ENCODE measurements around the gene ACTL7B.
"Not testable (repeated sequence)": the region's sequence is repeated elsewhere in the genome, so short reads cannot be mapped to it uniquely, and the experiment has no call there.

Gene ACTL7B, protein sequence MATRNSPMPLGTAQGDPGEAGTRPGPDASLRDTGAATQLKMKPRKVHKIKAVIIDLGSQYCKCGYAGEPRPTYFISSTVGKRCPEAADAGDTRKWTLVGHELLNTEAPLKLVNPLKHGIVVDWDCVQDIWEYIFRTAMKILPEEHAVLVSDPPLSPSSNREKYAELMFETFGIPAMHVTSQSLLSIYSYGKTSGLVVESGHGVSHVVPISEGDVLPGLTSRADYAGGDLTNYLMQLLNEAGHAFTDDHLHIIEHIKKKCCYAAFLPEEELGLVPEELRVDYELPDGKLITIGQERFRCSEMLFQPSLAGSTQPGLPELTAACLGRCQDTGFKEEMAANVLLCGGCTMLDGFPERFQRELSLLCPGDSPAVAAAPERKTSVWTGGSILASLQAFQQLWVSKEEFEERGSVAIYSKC

DNA sequence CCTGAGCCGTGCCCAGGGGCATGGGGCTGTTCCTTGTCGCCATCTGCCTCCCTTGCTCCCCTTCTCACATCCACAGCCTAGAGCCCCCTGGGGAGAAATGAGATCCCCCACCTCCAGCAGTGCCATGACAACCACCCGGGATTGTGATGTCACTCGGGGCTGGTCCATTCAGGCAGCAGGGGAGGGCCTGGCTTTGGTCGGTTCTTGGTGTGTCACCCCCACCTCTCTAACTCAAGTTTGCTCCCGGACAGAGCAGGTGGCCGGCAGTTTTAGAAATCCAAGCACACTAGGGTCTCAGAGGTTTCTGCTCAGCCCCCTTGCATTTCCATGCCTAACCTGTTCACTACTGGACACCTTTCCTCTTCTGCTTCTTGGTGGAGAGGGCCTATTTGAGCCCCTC, at the start of gene ACTL7B:
Gene ACTL7B, minus strand, starts transcription at position 99 of the 400 bp plus-strand sequence. Its CDS starts 56 bp downstream, at position 43.
- no peak for DNase-seq

DNA sequence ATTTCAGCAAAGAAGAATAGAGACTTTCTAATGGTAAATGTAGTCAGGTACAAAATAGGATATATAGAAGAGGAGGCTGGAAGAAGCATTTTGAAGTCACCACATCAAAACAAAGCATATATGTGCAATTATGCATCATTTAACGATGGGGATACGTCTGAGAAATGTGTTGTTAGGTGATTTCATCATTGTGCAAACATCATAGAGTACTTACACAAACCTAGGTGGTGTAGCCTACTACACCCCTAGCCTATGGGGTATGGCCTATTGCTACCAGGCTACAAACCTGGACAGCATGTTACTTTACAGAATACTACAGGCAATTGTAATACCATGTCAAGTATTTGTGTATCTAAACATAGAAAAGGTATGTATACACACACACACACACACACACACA, 49.7 kb upstream of the ACTL7B start:
- DNase-seq: no peak

DNA sequence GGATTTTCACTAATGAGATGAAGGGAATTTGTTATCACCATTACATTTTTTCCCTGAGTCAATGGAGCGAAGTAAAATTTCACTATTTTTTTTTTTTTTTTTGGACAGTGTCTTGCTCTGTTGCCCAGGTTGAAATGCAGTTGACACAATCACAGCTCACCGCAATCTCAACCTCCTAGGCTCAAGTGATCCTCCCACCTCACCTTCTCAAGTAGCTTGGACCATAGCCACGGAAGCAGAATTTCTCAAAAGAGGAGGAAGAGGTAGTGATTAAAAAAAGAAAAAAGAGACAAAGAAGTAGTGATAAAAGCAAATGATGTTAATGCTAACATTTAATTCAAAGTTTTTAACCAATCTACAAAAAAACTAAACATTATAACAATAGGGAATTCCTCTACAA, 48.4 kb upstream of the ACTL7B start:
- no peak for DNase-seq

DNA sequence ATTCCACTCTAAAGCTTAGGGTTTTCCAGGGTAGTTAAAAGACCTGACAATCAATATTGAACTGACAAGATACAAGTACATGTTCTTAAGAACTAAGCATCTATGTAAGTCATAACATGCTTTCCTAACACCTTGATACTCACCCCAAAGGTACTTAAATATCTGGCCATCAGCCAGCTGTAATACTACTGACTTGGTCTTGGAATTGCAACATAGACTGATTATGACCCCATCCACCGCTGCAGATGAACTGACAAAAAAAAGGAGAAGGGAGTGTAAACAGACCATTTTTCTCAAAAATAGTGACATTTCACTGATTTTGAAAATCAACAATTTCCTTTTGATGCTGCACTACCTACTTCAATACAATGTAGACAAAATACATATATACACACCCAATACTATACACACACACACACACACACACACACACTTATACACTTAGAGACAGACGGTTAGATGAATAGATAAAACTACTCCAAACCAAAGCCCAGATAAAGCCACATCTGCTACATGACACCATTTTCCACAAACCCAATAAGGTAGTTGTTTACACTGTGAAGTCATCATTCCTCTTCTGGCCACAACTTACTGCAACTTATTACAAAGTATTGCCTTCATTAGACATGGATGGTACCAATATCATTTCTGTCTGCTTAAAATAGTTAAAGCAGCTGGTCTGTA, 47.8 kb upstream of the ACTL7B start:
- DNase-seq: no peak

DNA sequence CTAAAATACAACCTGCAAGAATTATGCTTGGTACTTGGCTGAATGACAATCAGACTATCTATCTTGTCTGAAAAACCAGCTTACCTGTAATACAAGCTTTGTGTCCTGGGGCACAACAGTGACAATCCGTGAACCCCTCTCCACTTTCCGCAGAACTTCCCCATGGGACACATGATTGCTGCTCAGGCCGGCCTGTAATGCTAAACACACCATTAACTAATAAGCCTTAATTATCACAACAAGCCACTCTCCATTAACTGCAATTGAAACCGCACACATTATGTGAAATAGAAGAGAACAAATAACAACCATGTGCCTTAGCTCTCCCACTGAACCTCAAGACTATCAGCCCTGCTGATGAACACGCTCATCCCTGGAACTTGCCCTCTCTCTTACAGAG, 44.4 kb upstream of the ACTL7B start:
- no peak for DNase-seq

DNA sequence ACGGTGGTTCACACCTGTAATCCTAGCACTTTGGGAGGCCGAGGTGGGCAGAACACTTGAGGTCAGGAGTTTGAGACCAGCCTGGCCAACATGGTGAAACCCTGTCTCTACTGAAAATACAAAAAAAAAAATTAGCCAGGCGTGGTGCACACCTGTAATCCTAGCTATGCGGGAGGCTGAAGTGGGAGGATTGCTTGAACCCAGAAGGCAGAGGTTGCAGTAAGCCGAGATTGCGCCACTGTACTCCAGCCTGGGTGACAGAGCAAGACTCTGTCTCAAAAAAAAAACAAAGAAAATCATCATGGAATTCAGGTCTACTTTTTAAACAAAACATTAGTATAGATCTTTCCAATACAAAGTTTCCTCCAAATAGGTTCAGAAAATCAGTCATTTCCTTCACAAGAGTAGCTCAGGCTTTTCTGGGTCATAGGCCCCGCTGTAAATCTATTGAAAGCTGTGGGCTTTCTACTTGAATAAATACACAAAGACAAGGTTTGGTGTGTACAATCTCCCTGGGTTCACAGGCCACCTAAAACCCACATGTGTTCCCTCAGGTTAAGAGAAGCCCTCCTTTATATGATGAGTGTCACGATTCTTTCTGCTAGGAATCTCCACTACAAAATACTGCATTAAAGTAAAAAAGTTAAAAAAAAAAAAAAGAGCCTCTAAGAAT, 43.4 kb upstream of the ACTL7B start:
- not testable (repeated sequence) for DNase-seq

DNA sequence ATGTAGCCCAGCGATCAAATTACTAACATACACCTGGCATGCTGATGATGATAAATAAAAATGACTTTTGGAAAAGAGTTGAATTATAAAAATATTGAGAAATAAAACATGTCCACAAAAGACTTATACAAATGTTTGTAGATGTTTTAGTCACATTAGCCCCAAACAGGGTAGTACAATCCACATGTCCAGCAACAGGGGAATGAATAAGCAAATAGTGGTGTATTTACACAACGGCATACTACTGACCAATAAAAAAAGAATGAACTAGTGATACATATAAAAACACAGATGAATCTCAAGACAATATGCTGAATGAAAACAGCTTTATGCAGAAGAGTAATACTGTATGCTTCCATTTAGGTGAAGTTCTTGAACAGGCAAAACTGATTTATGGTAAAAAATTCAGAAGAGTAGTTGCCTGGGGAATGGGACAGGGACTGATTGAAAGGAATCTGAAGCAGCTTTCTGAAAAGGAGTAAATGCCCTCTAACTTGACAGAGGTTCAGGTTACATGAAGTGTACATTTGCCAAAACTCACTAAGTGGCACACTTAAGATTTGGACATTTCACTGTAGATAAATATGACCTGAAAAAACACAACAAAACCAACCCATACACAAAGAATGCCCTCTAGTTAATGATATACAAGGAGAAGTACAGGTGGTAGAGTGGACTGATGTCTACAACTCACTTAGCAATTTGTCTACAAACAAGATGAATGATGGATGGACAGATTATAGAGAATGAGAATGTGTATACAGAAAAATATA, 41.7 kb upstream of the ACTL7B start:
- no peak for DNase-seq

- no peak for DNase-seq
These were observed 38.6 kb upstream of the ACTL7B start for GRCh38 chr9:108894225-108894997.

DNA sequence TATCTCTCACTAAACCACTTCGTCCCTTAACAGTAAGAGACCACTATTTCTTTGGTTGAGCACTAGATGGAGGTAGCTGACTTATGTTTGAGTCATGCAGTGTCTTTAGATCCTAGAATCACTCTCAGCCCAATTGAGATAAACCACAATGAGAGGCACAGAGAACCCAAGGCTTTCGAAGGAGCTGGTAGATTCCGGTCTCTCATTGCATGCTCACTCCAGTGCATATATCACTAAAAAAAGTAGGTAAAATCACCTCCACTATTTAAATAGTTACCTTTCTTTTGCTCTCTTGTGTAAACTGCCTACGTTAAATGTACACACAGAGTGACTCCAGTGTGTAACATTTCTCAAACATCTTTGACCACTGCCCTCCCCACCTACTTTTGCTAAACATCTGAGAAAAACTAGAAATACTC, 33.9 kb upstream of the ACTL7B start:
- no peak for DNase-seq

DNA sequence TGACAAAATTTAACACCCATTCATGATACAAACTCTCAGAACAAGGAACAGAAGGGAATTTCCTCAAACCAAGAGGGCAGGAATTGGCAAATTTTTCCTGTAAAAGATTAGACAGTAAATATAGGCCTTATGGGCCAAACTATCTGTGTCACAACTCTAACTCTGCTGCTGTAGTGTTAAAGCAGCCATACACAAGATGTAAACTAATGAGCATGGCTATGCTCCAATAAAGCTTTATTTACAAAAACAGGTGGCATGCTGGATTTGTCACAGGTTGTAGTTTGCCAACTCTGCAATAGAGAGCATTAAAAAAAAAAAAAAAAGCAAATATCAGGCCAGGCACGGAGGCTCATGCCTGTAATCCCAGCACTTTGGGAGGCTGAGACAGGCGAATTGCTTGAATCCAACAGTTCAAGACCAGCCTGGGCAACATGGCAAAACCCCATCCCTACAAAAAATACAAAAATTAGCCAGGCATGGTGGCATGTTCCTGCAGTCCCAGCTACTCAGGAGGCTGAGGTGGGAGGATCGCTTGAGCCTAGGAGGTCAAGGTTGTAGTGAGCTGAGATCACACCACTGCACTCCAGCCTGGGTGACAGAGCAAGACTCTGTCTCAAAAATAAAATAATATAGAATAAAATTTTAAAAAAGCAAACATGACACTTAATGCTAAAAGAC, 30.9 kb upstream of the ACTL7B start:
- not testable (repeated sequence) for DNase-seq

GRCh38 chr9:108885643-108886348, 30.0 kb upstream of the ACTL7B start:
- DNase-seq: peak; percentile 69

DNA sequence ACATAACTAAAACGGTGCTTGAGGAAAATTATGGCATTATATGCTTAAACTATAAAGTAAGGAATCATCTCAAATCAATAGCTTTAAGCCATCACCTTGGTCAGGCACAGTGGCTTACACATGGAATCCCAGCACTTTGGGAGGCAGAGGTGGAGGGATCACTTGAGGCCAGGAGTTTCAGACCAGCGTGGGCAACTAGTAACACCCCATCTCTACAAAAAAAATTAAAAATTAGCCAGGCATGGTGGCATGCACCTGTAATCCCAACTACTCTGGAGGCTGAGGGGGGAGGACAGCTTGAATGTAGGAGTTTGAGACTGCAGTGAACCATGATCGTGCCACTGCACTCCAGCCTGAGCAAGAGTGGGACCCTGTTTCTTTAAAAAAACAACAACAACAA, 28.9 kb upstream of the ACTL7B start:
- DNase-seq: no peak

DNA sequence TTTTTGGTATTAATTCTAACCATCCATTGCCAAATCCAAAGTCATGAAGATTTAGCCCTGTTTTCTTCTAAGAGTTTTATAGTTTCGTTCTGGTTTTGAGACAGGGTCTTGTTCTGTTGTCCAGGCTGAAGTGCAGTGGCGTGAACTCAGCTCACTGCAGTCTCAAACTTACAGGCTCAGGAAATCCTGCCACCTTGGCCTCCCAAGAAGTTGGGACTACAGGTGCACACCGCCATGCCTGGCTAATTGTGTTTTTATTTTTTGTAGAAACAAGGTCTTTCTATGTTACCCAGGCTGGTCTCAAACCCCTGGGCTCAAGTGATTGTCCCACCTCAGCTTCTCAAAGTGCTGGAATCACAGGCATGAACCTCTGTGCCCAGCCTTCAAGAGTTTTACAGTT, 27.3 kb upstream of the ACTL7B start:
- DNase-seq: no peak

- DNase-seq: no peak
These were observed 26.5 kb upstream of the ACTL7B start for GRCh38 chr9:108882052-108882888.

DNA sequence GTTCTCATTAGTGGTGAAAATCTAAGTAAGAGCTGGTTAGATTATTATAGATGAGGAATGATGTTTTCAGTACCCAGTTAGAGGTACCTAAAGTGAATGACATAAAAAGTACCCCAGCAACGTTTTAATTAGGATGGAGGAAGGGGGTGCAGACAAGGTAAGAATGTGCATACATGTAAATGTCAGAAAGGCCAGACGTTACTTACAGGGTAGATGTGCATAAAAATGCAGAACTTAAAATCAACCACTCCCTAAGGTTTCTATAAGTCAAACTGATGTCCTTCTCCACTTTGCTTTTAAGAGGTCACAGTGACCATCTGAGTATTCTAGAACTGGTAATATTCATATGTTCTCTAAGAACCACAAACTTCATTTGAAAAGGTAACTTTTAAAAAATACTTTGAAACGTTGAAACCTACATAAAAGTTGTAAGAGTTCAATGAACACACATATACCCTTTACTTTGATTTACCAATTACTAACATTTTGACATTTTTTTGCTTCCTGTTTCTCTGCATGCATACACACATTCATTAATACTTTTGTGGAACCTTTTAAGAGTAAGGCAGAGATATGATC, 25.0 kb upstream of the ACTL7B start:
- no peak for DNase-seq

GRCh38 chr9:108877524-108877923, 21.7 kb upstream of the ACTL7B start:
- no peak for DNase-seq

DNA sequence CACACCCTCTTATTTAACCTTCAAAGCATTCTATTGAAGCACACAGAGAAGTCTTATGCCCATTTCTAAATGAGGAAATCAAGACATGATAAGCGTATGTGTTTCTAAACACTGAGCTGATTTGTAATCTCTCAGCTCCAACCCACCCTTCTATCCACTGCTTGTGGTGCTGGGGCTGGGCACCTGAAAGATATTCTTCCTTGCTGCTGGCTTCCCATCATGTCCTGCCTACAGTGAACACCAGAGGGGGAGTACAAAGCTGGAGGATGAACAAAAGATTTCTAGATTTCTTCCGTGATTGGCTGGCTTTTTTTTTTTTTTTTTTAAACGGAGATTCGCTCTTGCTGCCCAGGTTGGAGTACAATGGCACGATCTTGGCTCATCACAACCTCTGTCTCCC, 20.6 kb upstream of the ACTL7B start:
- no peak for DNase-seq

GRCh38 chr9:108874058-108874788, 18.4 kb upstream of the ACTL7B start:
- no peak for DNase-seq
